GM19025 (cell line): Measurements from ENCODE around the gene NOG.

ENCODE experiments used
- ATAC-seq: cut with Tn5 transposase; IDR thresholded peaks from one replicate; pipeline ENCODE4 v1.9.1; 2021; ENCODE audit warnings: mild to moderate bottlenecking, low read depth, moderate library complexity; ENCODE audit not compliant: unreplicated experiment

The NOG gene

GRCh38 chr17:56633681-56634080, 40.2 kb downstream of the NOG start:
- no peak for ATAC-seq

DNA sequence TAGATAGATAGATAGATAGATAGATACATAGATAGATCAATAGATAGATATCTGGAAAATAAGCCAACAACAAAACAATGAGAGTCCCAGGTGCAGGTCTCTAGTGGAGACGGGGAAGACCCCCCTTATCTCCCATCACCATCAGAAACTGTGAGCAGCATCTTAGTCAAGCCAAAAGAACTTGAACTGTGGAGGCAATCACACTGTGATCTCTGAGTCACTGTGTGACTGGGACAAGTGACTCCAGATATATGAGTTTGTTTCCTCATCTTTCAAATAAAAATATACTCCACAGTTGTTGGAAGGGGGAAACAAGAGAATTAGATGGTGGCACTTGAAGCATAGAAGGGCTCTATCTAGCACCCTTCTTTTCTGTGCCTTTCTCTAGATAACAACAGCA, 42.1 kb downstream of the NOG start:
- no peak for ATAC-seq

- no peak for ATAC-seq
Observed at GRCh38 chr17:56636265-56636664, 42.8 kb downstream of the NOG start.

DNA sequence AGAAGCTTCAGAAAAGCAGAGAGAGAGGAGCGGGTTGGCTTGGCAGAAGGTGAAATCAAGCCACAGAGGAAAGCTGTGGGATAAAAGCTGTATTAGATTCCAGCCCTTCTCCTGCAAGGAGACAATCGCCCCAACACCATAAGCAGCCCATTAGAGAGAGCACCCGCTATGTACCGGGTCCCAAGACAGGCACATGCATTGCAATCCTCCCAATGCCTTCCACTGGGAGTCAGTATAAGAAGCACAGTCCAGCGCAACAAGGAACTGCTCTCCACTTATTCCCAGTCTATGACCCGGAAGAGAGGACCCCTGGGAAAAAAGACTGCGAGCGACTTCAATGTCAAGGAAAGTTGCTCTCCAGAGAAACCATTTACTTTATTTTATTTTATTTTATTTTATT, 43.8 kb downstream of the NOG start:
- ATAC-seq = no peak

DNA sequence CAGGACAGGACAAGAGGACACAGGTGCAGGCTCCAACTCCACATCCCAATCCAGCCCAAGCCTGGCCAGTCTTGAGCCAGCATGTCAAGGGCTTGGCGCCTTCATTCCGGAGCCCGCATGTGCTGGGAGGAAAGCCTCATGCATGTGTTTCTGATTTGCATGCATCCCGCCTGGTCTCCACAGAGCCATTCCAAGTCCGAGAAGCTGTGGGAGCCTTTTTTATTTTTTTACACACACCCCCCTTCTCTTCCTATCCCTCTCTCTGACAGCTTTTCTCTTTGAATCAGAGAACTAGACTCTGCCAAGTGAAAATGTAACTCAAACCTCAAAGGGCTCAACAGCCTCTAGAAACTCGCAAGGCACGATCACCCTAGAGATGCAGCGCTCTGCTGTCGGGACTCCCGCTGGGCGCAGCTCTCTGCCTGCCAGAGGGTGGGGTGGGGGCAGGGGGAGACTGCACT, 45.1 kb downstream of the NOG start:
- ATAC-seq = no peak

DNA sequence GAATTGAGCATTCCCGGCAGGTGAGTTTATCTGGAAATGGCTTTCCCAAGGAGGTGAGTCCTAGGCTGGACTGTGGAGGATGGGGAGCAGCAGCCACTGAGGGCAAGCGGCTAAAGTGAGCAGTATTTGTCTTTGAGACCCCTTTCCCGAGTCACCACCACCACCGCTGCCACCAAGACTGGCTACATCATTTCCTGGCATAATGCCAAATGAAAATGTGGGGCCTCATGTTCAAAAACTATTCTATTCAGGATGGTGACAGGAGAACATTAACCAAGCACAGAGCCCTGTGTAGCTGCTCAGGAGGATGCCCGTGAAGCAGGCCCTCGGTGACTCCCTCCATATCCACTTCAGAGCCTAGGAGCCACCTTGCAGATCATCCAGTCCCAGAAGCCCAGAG, 46.0 kb downstream of the NOG start:
- ATAC-seq = no peak

DNA sequence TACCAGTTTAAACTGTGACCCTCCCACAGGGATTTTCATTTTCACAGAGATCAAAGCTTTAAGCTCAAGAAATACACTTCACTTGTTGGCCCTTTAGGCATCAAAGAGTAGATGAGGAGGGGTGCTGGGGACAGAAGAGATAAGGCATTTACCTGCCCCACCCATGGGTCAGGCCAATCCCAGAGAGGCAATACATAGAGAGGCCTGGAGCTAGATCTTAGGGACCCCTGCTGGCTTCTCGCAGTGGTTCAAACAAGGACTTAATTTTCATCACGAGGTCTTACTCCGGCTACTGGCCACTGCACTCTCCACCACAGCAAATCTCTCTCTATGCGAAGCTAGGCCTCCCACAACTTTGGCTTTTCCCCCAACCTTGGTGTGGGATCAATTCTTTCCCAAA, 46.6 kb downstream of the NOG start:
- no peak for ATAC-seq

DNA sequence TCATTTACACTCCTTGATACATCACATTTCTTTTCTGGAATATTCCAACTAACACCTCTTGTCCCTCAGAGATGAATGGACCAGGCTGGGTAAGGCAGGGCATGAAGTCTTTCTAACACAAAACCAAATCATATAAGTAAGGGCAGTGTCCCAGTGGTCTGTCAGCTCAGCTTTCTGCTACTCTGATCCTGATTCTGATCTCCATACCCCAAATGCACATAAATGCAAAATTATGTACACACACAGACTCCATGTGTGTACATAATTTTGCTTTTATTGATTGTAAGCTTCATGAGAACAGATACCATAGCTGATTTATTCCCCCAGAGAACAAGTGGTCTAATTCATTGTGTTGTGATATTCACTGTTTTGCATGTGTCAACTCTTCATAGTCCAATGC, 47.9 kb downstream of the NOG start:
- ATAC-seq = no peak

DNA sequence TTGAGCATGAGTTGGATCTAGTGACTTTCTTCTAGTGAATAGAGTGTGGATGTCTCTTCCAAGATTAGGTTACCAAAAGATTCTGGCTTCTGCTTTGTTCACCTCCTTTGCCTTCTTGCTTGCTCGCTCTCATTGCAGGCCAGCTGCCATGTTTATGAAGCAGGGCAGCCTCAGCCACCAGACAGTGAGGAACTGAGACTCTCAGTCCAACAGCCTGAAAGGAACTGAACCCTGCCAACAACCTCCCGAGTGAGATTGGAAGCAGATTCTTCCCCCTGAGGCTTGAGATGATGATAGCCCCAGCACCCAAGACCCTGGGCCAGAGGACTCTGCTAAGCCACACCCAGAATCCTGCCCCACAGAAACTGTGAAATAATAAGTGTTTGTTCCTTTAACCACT, 48.4 kb downstream of the NOG start:
- ATAC-seq = no peak

- no peak for ATAC-seq
Observed at GRCh38 chr17:56642424-56642823, 48.9 kb downstream of the NOG start.
